ENCODE measurements around the gene EPB41L5.
A peak's percentile ranks its signal among the peaks of the same experiment; 100 is the strongest.
"Not testable (repeated sequence)": the region's sequence is repeated elsewhere in the genome, so short reads cannot be mapped to it uniquely, and the experiment has no call there.

The EPB41L5 gene

DNA sequence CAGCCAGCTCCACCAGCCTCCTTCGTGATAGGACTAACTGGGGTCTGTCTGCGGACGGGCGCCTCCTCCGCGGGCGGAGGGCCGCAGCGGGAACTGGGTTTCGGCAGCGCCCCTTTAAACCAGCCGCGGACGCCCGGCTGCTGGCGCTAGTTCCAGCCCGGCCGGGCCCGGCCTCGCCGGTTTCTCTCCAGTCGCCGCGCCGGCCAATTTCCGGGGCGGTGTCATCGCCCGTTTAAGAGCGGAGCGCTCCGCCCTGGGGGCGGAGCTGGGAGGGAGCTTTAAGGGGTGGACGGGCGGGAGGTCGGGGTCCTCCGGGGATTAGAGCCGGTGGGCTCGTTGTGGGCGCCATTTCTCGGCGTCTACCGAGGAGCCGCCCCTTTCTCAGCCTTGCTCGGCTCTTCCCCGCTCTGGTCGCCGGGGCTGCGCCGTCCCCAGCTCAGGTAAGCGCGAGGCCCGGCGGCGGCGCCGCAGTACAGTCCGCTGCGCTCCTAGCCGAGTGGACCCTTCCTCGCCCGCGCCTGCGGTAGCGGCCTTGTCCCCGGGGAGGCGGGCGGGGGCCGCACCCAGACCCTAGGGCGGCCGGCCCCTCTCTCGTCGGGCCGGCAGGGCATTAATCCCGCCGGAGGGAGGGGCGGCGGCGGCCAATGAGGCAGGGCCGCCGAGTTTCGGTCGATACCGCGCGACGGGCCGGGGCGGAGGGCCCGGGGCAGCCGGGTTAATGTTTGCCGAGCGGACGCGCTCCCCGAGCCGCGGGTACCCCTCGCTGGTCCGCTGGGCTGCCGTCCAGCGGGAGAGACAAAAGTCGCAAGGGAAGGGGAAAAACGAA, at the start of gene EPB41L5:
TSS of gene EPB41L5 (plus strand) at position 307 of the 826 bp plus-strand sequence. CDS start 6,008 bp downstream, outside the sequence.
- peak; percentile 89 for DNase-seq (ENCODE audit: low spot score)

DNA sequence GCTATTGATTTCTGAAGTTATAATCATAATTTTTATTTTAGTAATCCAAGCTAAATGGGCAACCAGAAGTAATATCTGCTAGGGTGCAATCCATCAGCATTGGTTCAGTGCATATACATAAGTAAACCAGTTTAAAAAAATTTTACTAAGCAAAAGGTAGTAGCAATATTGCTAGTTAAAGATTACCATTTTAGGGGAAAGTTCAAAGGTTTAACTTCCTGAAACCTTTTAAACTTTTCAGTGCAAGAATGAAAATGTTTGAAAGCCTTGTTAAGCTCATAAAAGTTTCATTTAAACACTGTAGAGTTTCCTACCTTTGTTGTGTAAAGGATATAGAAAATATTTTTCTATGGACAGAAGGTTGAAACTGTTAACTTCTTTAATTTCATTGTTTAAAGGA, 31.0 kb upstream of the EPB41L5 start:
- DNase-seq (ENCODE audit: low spot score): no peak

DNA sequence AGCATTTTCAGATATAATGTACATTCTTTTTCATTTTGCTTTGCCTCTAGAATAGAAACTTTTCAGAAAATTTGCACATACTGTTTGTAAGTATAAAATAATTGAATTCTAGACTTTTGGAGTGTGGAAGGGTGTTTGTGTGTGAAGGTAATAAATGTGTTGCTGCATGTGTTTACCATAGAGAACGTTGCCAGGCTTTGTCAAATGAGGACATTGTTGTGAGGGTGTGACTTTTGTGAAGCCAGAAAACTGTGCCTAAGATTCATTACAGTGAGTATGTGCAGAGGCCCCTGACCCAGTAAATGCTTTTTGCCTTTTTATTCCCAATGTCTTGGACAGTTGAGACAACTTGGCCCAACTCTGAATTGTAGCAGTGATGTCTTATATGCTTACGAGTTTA, 30.4 kb upstream of the EPB41L5 start:
- no peak for DNase-seq (ENCODE audit: low spot score)

DNA sequence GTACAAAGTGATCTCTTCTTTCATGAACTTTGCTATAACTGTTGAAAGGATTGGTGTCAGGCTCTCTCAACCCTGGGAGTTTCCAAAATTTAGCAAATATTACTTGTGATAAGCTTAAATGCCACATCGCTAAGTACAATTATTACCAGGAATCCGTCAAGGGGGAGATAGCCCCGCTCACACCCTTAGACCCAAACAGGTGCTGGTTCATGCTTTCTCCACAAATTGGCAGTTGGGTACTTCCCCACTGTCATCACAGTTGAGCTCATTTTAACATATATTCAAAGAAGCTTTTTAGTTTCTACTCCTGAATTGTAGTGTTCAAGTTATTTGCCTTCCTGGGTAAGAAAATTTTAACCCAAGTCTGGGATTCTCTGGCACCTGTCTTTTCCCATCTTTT, 29.8 kb upstream of the EPB41L5 start:
- no peak for DNase-seq (ENCODE audit: low spot score)

DNA sequence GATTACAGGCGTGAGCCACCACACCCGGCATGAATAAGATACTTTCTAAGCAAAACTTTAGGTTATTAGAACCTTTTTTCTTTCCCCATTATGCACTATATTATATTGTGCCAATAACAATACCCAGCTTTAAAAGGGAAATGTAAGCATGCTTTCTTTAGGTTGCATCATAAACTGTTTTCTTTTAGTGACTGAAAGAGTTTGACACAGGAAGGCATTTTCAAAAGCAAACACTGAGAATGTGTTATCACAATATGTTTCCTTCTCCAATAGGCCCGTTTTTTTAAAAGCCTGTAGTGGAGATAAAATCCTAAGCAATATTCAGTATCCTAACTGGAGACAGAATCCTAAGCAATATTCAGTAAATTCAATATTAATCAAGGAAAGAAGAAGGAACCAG, 16.7 kb upstream of the EPB41L5 start:
- DNase-seq (ENCODE audit: low spot score): peak; percentile 32

DNA sequence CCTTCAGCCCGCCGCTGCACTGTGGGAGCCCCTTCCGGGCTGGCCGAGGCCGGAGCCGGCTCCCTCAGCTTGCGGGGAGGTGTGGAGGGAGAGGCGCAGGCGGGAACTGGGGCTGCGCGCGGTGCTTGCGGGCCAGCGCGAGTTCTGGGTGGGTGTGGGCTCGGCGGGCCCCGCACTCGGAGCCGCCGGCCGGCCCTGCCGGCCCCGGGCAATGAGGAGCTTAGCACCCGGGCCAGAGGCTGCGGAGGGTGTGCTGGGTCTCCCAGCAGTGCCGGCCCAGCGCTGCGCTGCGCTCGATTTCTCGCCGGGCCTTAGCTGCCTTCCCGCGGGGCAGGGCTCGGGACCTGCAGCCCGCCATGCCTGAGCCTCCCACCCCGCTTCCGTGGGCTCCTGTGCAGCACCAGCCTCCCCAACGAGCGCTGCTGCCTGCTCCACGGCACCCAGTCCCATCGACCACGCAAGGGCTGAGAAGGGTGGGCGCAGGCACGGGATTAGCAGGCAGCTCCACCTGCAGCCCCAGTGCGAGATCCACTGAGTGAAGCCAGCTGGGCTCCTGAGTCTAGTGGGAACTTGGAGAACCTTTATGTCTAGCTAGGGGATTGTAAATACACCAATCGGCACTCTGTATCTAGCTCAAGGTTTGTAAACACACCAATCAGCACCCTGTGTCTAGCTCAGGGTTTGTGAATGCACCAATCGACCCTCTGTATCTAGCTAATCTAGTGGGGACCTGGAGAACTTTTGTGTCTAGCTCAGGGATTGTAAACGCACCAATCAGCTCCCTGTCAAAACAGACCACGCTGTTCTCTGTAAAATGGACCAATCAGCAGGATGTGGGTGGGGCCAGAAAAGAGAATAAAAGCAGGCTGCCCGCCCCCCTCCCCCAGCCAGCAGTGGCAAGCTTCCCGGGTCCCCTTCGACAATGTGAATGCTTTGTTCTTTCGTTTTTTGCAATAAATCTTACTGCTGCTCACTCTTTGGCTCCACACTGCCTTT, 15.7 kb upstream of the EPB41L5 start:
- not testable (repeated sequence) for DNase-seq (ENCODE audit: low spot score)

DNA sequence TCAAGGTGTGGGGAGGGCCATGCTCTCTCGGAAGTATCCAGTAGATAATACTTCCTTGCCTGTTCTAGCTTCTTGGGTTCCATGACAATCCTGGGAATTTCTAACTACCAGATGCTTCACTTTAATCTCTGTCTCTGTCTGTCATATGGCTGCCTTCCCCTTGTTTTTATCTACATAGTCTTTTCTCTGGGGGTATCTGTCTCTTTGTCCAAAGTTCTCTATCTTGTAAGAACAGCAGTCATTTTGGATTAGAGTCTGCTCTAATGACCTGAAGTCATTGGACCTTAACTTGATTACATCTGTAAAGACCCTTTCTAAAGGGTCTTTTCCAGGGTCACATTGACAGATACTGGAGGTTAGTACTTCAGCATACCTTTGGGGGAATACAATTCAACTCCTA, 11.4 kb upstream of the EPB41L5 start:
- no peak for DNase-seq (ENCODE audit: low spot score)

DNA sequence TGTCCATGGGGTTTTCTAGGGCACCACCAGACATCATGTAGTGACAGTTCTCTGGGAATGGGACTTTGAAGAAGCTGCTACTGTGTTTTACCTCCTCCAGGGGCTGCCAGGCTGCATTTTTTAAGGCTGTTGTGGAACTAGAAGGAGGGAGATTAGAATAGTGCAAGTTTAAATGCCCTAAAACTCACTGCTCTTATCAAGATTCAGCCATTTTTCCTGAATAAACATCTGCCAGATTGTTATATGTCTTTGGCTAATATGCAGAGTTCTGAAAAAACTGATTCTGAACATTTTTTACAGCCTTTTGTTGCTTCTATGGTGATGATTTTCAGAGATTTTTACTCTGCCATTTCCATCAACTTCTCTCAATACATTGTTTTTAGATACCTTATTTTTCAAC, 8.6 kb upstream of the EPB41L5 start:
- no peak for DNase-seq (ENCODE audit: low spot score)

DNA sequence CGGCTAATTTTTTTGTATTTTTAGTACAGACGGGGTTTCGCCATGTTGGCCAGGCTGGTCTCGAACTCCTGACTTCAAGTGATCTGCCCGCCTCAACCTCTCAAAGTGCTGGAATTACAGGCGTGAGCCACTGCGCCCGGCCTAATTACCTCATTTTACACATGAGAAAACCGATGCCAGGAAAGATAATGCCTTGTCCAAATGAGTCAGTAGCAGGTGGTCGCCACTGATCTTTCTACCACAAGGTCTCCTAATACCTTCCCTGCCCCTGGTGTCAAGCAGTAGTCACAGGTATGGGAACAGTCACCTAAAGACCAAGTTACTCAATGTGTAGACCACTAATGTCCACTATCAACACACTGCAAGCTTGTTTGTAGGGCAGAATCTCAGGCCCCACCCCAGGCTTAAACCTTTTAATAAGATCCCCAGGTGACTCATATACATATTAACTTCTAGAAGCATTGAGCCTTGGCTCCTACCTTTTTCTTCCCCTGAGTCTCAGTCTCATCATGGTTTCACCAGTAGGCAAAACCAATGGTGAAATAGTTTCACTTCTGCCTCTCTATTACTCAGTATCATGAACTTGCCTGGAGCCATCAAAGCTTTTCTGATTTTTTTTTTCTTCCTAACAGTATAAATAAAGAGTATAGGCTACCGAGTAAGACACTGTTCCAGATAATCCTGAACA, 6.9 kb upstream of the EPB41L5 start:
- DNase-seq (ENCODE audit: low spot score): no peak

DNA sequence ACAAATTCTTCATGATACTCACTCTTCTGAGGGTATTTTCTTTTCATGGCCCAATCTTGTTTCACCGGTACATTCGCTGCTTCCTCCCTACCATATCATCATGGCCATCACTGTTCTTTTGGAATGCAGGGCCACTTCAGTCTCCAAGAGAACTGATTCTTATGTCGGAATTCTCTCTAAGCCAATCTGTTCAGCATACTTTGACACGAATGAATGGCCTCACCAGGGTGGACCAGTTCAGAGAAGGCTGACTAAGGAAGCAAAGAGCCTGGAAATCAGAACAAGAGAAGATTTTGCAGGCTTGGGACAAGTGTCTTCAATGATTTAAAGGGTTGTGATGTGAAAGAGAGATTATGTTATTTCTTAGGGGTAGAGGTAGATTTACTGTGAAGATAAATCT, 5.0 kb upstream of the EPB41L5 start:
- DNase-seq (ENCODE audit: low spot score): no peak

DNA sequence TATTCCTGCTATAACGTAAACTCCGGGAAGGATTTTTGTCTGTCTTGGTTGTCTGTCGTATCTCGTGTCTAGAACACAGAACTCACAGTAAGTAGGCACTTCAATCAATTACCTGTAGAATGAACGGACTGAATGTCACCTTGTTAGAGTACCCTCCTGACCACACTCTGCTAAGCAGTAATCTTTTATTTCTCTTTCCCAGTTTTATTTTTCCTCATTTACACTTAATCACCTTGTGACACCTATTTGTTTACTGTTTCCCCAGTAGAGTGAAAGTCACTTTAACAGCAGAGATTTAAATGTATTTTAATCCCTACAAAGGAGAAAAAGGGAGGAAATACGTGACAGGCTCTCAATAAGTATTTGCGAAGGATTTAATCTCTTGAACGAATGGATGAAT, 514 bp upstream of the EPB41L5 start:
- no peak for DNase-seq (ENCODE audit: low spot score)

DNA sequence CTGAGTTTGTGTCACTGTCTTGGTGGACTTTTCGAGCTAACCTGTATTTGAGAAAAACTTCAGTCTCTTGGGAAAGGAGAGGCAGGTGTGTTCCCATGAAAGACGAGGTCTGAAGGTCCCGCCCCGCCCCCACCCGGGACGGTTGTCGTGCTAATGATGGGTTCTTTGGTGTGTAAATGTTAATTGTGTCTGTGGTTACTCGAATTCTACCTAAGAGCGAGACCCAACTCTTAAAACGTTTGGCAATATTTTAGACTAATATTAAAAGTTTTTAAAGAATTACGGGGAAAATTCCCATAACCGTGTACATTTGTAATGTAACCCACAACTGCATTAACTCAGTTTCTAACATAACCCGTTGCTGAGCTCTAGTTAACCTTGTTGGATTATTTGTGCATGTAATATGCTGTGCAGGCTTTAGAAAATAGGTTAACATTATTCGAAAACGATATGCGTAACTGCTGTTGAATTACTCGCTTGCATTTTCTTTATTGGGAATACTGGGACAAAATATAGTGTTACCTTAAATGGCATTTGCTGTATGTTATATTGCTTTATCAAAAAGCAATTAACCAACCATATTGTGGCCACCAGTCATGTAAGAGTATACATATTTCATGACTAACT, 833 bp downstream of the EPB41L5 start:
- DNase-seq (ENCODE audit: low spot score): peak; percentile 69

DNA sequence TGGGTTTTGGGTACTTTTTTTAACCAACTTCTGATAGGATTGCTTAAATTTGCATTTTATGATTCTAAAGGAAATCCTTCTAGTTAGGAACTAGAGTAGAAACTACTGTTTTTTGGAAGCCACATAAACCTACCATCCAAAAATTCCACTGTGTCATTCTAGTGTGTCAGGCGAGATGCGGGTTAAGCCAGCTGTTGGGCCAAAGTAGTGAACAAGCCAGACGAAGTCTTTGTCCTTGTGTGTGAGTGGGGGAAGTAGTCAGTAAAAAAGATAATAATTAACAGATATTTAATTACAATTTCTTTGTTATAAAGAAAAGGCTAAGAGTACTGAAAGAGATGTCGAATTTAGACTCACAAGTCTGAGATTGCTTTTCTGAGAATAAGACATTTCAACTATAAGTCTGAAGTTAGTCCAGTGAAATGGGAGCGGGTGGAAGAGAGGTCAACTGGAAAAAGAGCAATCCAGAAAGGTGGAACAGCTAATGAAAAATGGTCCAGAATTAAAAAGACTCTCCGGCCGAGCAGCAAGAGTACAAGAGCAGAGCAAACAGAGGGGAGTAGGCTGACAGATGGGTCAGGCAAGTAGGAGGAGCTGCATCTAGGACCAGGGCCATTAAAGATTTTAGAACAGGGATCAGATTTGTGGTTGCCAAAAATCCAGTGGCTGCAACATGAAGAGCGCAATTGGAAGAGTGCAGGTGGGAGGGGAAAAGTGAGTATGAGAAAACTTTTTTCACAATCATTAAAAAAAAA, 1.5 kb downstream of the EPB41L5 start:
- no peak for DNase-seq (ENCODE audit: low spot score)

DNA sequence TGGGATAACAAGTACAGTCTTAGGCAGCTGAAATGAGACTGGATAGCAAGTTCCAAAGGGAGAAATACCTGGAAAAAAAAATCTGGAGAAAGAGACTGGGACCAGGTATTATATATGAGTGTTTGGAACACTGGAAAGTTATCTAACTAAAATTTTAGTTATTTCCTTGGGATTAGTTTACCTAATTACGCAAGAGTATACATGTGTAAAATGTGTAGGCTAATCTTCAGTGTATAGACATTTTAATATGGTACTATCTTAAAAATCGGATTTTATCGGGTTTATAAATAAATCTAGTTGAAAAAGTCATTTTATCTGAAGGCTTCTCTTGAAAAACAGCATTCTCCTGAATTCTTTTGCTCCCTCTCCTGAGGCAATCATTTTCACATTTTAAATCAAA, 3.9 kb downstream of the EPB41L5 start:
- no peak for DNase-seq (ENCODE audit: low spot score)

DNA sequence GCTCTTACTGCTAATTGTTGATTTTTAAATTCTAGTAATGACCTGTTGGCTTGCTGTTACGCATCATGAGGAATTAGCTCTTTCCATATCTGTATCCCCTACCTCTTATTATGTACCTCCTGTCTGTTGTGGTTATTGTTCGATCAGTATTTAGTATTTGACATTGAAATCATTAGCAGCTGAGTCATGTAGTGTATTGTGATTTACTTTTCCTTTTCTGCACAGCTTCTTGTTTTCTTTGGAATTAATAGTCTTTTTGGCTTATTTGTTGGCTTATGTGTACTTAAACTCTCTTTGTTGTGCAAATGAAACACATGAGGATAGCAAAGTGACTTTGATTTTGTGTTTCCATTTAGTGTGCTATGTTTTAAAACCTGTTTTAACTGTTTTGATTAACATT, 4.3 kb downstream of the EPB41L5 start:
- no peak for DNase-seq (ENCODE audit: low spot score)

DNA sequence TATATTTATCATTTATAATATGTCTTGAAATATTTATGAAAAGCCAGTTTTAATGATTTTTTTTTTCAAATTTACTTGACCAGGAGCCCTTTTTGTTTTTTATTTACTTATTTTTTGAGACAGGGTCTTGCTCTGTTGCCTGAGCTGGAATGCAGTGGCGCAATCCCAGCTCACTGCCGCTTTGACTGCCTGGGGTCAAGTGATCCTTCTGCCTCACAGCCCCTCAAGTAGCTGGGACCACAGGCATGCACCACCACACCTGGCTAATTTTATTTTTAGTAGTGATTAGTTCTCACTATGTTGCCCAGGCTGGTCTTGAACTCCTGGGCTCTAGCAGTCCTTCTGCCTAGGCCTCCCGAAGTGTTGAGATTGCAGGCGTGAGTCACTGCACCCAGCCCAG, 5.7 kb downstream of the EPB41L5 start:
- DNase-seq (ENCODE audit: low spot score): no peak

DNA sequence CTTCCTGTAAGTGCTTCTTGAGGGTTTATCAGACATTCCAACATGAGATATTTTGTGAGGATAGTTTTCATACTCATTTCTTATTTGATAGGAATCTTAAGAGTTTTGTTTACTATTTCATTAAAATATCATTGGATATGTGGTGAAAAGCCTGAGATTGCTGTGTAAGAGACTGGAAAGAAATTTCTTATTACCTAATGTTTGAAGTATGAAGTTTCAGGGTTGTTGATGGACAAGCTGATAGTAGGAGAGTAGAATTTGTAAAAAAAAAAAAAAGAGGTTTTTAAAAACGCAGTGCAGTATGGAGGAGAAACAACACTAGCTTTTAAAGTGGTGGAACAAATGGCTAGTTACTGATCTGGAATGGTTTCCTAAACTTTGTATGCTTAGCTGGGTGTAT, 7.7 kb downstream of the EPB41L5 start:
- DNase-seq (ENCODE audit: low spot score): no peak

DNA sequence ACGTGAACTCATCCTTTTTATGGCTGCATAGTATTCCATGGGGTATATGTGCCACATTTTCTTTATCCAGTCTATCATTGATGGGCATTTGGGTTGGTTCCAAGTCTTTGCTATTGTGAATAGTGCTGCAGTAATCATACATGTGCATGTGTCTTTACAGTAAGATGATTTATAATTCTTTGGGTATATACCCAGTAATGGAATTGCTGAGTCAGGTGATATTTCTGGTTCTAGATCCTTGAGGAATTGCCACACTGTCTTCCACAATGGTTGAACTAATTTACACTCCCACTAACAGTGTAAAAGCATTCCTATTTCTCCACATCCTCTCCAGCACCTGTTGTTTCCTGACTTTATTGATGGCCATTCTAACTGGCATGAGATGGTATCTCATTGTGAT, 9.6 kb downstream of the EPB41L5 start:
- DNase-seq (ENCODE audit: low spot score): not testable (repeated sequence)

DNA sequence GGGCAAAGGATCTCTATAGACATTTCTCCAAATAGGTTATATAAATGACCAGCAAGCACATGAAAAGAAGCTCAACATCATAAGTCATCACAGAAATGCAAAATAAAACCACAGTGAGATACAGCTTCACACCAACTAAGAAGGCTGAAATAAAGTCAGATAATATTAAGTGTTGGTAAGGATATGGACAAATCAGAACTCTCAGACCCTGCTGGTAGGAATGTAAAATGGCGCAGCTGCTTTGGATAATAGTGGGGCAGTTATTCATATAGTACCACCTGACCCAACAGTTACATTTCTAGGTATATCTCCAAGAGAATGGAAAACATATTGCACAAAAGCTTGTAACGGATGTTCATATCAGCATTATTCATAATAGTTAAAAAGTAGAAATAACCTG, 14.0 kb downstream of the EPB41L5 start:
- DNase-seq (ENCODE audit: low spot score): no peak

DNA sequence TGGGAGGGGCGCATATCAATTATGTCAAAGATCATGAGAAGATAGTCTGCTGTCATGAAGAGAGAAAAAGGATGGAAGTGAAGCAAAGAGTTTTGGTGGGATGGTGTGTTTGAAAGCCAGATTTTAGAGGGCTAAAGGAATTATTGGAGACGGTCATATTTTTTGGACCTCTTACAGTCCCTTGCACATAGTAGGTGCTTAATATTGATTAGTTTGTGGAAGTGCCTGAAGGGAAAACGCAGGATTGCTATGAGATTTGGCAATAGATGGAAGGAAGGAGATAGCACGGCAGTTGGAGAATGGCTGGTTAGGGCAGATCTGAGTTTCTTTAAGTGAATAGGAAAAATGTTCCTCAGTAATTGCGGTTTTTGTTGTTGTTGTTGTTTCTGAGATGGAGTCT, 15.9 kb downstream of the EPB41L5 start:
- DNase-seq (ENCODE audit: low spot score): no peak

All from SW480 (cell line).